K562 (cell line): Measurements from ENCODE around the gene PARD3B. TPM values are rescaled to one million over a fixed set of nuclear protein-coding genes. Genes with fewer than 3 reads are reported as not detected.

Experiments used
- ATAC-seq: fragments of 200-7000 bp; cut with Tn5 transposase; 3 replicates; pipeline ENCODE4 v1.9.1; 2020; ENCODE audit warnings: moderate library complexity
- BruUV-seq: library from RNA; stranded (reverse); fragments of 400-500 nt; replicated peaks from 2 replicates; lab custom pipeline; 2021; lab: Mats Ljungman, UMichigan
- CTCF ChIA-PET: fragments of 300-600 bp; formaldehyde crosslinking; extraction: SDS; loops from one replicate; lab custom pipeline; 2021; ENCODE audit warnings: low intra/inter-chr PET ratio; lab: Yijun Ruan, JAX
- POLR2A ChIA-PET: fragments of 300-600, 350-650 bp; sonication (Branson Sonifier 250); formaldehyde crosslinking; extraction: SDS; loops from one replicate; lab custom pipeline; 2021; ENCODE audit warnings: antibody characterized with exemption, inconsistent platforms; lab: Yijun Ruan, JAX
- DNase-seq, 4 experiments: peaks; one replicate each; pipeline versions ENCODE4 v3.0.0 to v3.0.0-alpha.2; 2011 to 2018; ENCODE audit warnings: low spot score in 3 of 4, mixed read lengths in 3 of 4; ENCODE audit errors: extremely low read depth in 1 of 4
- FAIRE-seq: peaks from 2 replicates; lab custom pipeline; 2011; peaks lifted over from hg19 to GRCh38; lab: Jason Lieb, UNC
- H2AFZ ChIP-seq: 2 replicates; pipeline ENCODE4 v1.6.0; 2011; ENCODE audit warnings: low read depth, low read length, control low read depth, inconsistent platforms
- H3K27ac ChIP-seq: fragments of 200-600 bp; 3 replicates; pipeline ENCODE4 v1.8.0; 2011; ENCODE audit warnings: low read depth, mild to moderate bottlenecking, control low read depth, inconsistent platforms, low read length, moderate library complexity, mixed read lengths; ENCODE audit errors: extremely low read depth
- H3K27me3 ChIP-seq, 2 experiments: fragments of 300-600 bp in 1 of 2; 2 replicates in 1 of 2; 3 replicates in 1 of 2; pipeline versions ENCODE4 v1.6.0 to v1.8.0; 2011; ENCODE audit warnings: inconsistent platforms in 2 of 2, low read length in 2 of 2, mild to moderate bottlenecking in 1 of 2, mixed read lengths in 1 of 2, moderate library complexity in 1 of 2; ENCODE audit not compliant: control insufficient read depth in 2 of 2, insufficient read depth in 2 of 2
- H3K36me3 ChIP-seq: fragments of 300-600 bp; 3 replicates; pipeline ENCODE4 v1.8.0; 2011; ENCODE audit warnings: mild to moderate bottlenecking, low read length, inconsistent platforms; ENCODE audit not compliant: control insufficient read depth, insufficient read depth
- H3K4me1 ChIP-seq, 2 experiments: fragments of 200-600 bp in 1 of 2; replicated peaks in 1 of 2; 2 replicates in 1 of 2; 3 replicates in 1 of 2; pipeline versions ENCODE4 v1.5.1 to v1.8.0; 2011; ENCODE audit warnings: inconsistent platforms in 2 of 2, low read length in 2 of 2, mild to moderate bottlenecking in 1 of 2, mixed read lengths in 1 of 2, moderate library complexity in 1 of 2; ENCODE audit not compliant: control insufficient read depth in 2 of 2, insufficient read depth in 2 of 2
- H3K4me2 ChIP-seq: 2 replicates; pipeline ENCODE4 v1.6.1; 2011; ENCODE audit warnings: low read length, control low read depth, inconsistent platforms, mixed read lengths; ENCODE audit not compliant: insufficient read depth
- H3K4me3 ChIP-seq: fragments of 200-600 bp; sonication (generic), shearing (Covaris generic); 2 replicates; pipeline ENCODE4 v1.5.1; 2016; ENCODE audit warnings: control low read depth, inconsistent platforms
- H3K79me2 ChIP-seq: fragments of 200-600 bp; 3 replicates; pipeline ENCODE4 v1.8.0; 2011; ENCODE audit warnings: low read length, inconsistent platforms; ENCODE audit not compliant: control insufficient read depth, insufficient read depth
- H3K9ac ChIP-seq, 2 experiments: 2 replicates each; pipeline versions ENCODE4 v1.6.0 to v1.6.1; 2011; ENCODE audit warnings: low read depth in 2 of 2, low read length in 2 of 2, control low read depth in 1 of 2, inconsistent platforms in 1 of 2, mild to moderate bottlenecking in 1 of 2, mixed read lengths in 1 of 2; ENCODE audit not compliant: insufficient read depth in 1 of 2
- H3K9me1 ChIP-seq: one replicate; pipeline ENCODE4 v1.6.0; 2011; ENCODE audit warnings: inconsistent platforms, mild to moderate bottlenecking, low read length, moderate library complexity; ENCODE audit not compliant: control insufficient read depth, insufficient read depth
- H3K9me3 ChIP-seq: replicated peaks from 2 replicates; pipeline ENCODE4 v1.5.1; 2011; ENCODE audit warnings: low read depth, low read length, inconsistent platforms; ENCODE audit not compliant: control insufficient read depth, insufficient read depth
- H4K20me1 ChIP-seq: replicated peaks from 2 replicates; pipeline ENCODE4 v1.6.1; 2011; ENCODE audit warnings: low read length, inconsistent platforms, mixed read lengths; ENCODE audit not compliant: control insufficient read depth, insufficient read depth
- ATF3 ChIP-seq, 2 experiments: fragments of 450-650 bp in 1 of 2; sonication (generic) in 1 of 2; formaldehyde crosslinking in 1 of 2; IDR thresholded peaks in 1 of 2; conservative IDR thresholded peaks in 1 of 2; 2 replicates each; pipeline versions ENCODE4 v1.6.1 to v1.8.1; 2016 to 2023; ENCODE audit warnings: mild to moderate bottlenecking in 2 of 2, moderate library complexity in 2 of 2, inconsistent platforms in 1 of 2, missing genetic modification reagents in 1 of 2
- CREBBP ChIP-seq: IDR thresholded peaks from one replicate; pipeline ENCODE4 v1.6.1; 2012; ENCODE audit warnings: low read depth, mild to moderate bottlenecking, control low read depth, inconsistent platforms, low read length
- CUX1 ChIP-seq: fragments of 200-800 bp; sonication (Bioruptor generic); IDR thresholded peaks from 2 replicates; pipeline ENCODE4 v1.6.1; 2016; ENCODE audit warnings: missing genetic modification characterization, missing compliant biosample characterization
- FOSL1 ChIP-seq: fragments of 200-800 bp; sonication (Bioruptor generic); conservative IDR thresholded peaks from 2 replicates; pipeline ENCODE4 v1.6.1; 2016; ENCODE audit warnings: missing genetic modification characterization, missing compliant biosample characterization
- GABPB1 ChIP-seq: sonication (generic); formaldehyde crosslinking; IDR thresholded peaks from 2 replicates; pipeline ENCODE4 v1.8.0; 2022; ENCODE audit warnings: mild to moderate bottlenecking, missing genetic modification reagents
- HIVEP1 ChIP-seq: fragments of 250-450 bp; sonication (Bioruptor Pico); IDR thresholded peaks from 2 replicates; pipeline ENCODE4 v1.4.0; 2020; ENCODE audit warnings: mild to moderate bottlenecking
- NFXL1 ChIP-seq: fragments of 450-650 bp; formaldehyde crosslinking; IDR thresholded peaks from 2 replicates; pipeline ENCODE4 v1.4.0; 2021; ENCODE audit warnings: mild to moderate bottlenecking
- NONO ChIP-seq, 2 experiments: fragments of 200-400 bp in 1 of 2; fragments of 450-650 bp in 1 of 2; formaldehyde crosslinking in 1 of 2; IDR thresholded peaks; 2 replicates each; pipeline ENCODE4 v1.6.1; 2017; ENCODE audit warnings: low read depth in 2 of 2, mild to moderate bottlenecking in 2 of 2, moderate library complexity in 2 of 2, low read length in 1 of 2
- RBFOX2 ChIP-seq: fragments of 200-400 bp; formaldehyde crosslinking; IDR thresholded peaks from 2 replicates; pipeline ENCODE4 v1.6.1; 2017; ENCODE audit warnings: low read depth, mild to moderate bottlenecking, low read length, moderate library complexity
- SIX5 ChIP-seq, 2 experiments: IDR thresholded peaks; 2 replicates each; pipeline ENCODE4 v1.6.1; 2011; ENCODE audit warnings: low read length in 2 of 2, borderline replicate concordance in 1 of 2, low read depth in 1 of 2, mild to moderate bottlenecking in 1 of 2, moderate library complexity in 1 of 2; ENCODE audit not compliant: insufficient read depth in 1 of 2
- TCF15 ChIP-seq: fragments of 250-450 bp; sonication (Bioruptor Pico); IDR thresholded peaks from 2 replicates; pipeline ENCODE4 v1.8.0; 2022; ENCODE audit warnings: moderate library complexity, mild to moderate bottlenecking, inconsistent platforms
- WGBS: fragments of 100-300 bp; shearing (Covaris generic); methylation state at CpG from one replicate; pipeline ENCODE4 v1.1.6; 2016; ENCODE audit warnings: low coverage, mixed read lengths; ENCODE audit not compliant: insufficient coverage; ENCODE audit errors: missing lambda C conversion rate; 5-methylcytosine and 5-hydroxymethylcytosine counted together
- in situ Hi-C: fragments of 300-500 bp; cut with MboI; formaldehyde crosslinking; loops from 4 replicates; pipeline ENCODE4 v1.15.0; 2018; ENCODE audit warnings: inconsistent platforms, mixed read lengths
- intact Hi-C: fragments of 100-400 bp; cut with micrococcal nuclease; formaldehyde crosslinking; loops from 2 replicates; pipeline ENCODE4 v1.14.2; 2022
- polyA plus RNA-seq, 8 experiments: library from polyadenylated mRNA; depleted of rRNA in 4 of 8; stranded (reverse) in 5 of 8; unstranded in 3 of 8; fragments of >200 nt; fragmentation: Nextera tagmentation in 2 of 8; fragmentation: Illumina TruSeq in 1 of 8; extraction: Ambion mirVana in 2 of 8; extraction: Trizol in 1 of 8; gene quantifications; 2 replicates each; pipeline versions ENCODE4 v1.2.1 to v1.2.3, GENCODE V29; 2011 to 2014; ENCODE audit warnings: inconsistent platforms in 1 of 8, missing spikeins in 1 of 8
- total RNA-seq, 7 experiments: library from RNA; depleted of rRNA in 6 of 7; stranded (reverse); fragments of >200 nt in 6 of 7; fragmentation: Illumina TruSeq in 2 of 7; extraction: Trizol in 2 of 7; gene quantifications; 2 replicates each; pipeline versions ENCODE4 v1.2.1 to v1.2.3, GENCODE V29; 2011 to 2021; ENCODE audit warnings: low replicate concordance in 1 of 7
- TF ChIP-seq, protein P1 (sequence below): fragments of 150-350 bp; conservative IDR thresholded peaks from 2 replicates; pipeline ENCODE4 v1.6.1; 2014; ENCODE audit warnings: low read length
- TF ChIP-seq, protein P2 (sequence below): fragments of 250-450 bp; sonication (Bioruptor Pico); IDR thresholded peaks from 2 replicates; pipeline ENCODE4 v1.8.0; 2021; ENCODE audit warnings: moderate library complexity, mild to moderate bottlenecking, inconsistent platforms

The PARD3B gene
- total and polyA plus RNA-seq, 9 of the 15 experiments (the other 6 are each of a cell fraction or from before 2014, with no cell fraction given), result 0.15 to 3.0 (median 1.1) TPM

GRCh38 chr2:205511641-205512040 is 966.4 kb downstream of the PARD3B start:
- no peak overlapping the region for H3K4me2 ChIP-seq
- 2% methylated on average over 3 of the region's 3 CpGs for WGBS
- H3K36me3 ChIP-seq, result no peaks in the 10 kb centered on the region
- H3K4me1 ChIP-seq, result no peaks in the 10 kb centered on the region
- H3K4me3 ChIP-seq, result no peak overlapping the region
- ChIA-PET POLR2A (no interaction called here), CTCF (no interaction called here)
- in situ Hi-C loops (no loop called here), intact Hi-C loops (no loop called here)
- no peak overlapping the region for H2AFZ ChIP-seq
- H3K9me1 ChIP-seq, result no peaks in the 10 kb centered on the region
- no peaks in the 10 kb centered on the region for H3K79me2 ChIP-seq
- no peaks in the 10 kb centered on the region for H3K9me3 ChIP-seq
- no TSS peak for BruUV-seq
- no peak overlapping the region for H3K27ac ChIP-seq
- H3K9ac ChIP-seq, result no peak overlapping the region
- DNase-seq (no peak), ATAC-seq (no peak), FAIRE-seq (no peak)
- H3K27me3 ChIP-seq, result no peaks in the 10 kb centered on the region
- H4K20me1 ChIP-seq, result no peaks in the 10 kb centered on the region
- TF ChIP-seq TCF15, result no peak
- TF ChIP-seq, protein P1, sequence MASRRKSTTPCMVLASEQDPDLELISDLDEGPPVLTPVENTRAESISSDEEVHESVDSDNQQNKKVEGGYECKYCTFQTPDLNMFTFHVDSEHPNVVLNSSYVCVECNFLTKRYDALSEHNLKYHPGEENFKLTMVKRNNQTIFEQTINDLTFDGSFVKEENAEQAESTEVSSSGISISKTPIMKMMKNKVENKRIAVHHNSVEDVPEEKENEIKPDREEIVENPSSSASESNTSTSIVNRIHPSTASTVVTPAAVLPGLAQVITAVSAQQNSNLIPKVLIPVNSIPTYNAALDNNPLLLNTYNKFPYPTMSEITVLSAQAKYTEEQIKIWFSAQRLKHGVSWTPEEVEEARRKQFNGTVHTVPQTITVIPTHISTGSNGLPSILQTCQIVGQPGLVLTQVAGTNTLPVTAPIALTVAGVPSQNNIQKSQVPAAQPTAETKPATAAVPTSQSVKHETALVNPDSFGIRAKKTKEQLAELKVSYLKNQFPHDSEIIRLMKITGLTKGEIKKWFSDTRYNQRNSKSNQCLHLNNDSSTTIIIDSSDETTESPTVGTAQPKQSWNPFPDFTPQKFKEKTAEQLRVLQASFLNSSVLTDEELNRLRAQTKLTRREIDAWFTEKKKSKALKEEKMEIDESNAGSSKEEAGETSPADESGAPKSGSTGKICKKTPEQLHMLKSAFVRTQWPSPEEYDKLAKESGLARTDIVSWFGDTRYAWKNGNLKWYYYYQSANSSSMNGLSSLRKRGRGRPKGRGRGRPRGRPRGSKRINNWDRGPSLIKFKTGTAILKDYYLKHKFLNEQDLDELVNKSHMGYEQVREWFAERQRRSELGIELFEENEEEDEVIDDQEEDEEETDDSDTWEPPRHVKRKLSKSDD, result no peak
- TF ChIP-seq NFXL1 (CRISPR knock-in tag), result no peak
- no peak for TF ChIP-seq SIX5 (IDR thresholded peaks at IDR 0.05; ENCODE audit: borderline replicate concordance in 1 of 2, insufficient read depth in 1 of 2, low read depth in 1 of 2, low read length in 2 of 2)
- no peak for TF ChIP-seq HIVEP1
- no peak for TF ChIP-seq NONO (IDR thresholded peaks at IDR 0.05; ENCODE audit: low read depth in 2 of 2, low read length in 1 of 2)
- no peak for TF ChIP-seq RBFOX2
- TF ChIP-seq FOSL1 (tag), result no peak
- no peak for TF ChIP-seq CREBBP
- TF ChIP-seq GABPB1 (CRISPR knock-in tag), result no peak
- TF ChIP-seq, protein P2, sequence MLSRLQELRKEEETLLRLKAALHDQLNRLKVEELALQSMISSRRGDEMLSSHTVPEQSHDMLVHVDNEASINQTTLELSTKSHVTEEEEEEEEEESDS, result no peak
- TF ChIP-seq CUX1 (CRISPR knock-in tag), result no peak
- TF ChIP-seq ATF3 (IDR thresholded peaks at IDR 0.05), result no peak
- no peak for TF ChIP-seq ATF3 (CRISPR knock-in tag; conservative IDR thresholded peaks at IDR 0.05)
